Effector CD4-positive, alpha-beta T cell (primary cell): Measurements from ENCODE around the gene CAMK1D.
"Not testable (repeated sequence)": the region's sequence is repeated elsewhere in the genome, so short reads cannot be mapped to it uniquely, and the experiment has no call there.

ENCODE experiments used
- DNase-seq: peaks from one replicate; pipeline ENCODE4 v3.0.0-alpha.2; 2020

The CAMK1D gene

DNA sequence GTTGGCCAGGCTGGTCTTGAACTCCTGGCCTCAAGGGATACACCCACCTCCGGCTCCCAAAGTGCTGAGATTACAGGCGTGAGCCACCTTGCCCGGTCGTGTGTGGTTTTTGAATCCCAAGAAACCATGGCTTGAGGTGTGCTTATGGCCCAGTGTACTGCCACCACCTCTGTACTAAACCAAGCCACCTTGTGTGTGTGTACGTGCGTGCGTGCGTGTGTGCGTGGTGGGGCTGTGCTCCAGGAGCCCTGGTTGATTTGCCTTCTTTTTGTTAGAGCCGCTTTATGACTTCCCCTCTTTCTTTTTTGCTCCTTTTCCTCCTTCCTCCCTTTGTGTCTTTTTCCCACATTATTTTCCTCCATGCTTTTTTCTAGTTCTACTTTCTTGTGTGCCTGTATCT, 121.4 kb downstream of the CAMK1D start:
- DNase-seq = no peak

DNA sequence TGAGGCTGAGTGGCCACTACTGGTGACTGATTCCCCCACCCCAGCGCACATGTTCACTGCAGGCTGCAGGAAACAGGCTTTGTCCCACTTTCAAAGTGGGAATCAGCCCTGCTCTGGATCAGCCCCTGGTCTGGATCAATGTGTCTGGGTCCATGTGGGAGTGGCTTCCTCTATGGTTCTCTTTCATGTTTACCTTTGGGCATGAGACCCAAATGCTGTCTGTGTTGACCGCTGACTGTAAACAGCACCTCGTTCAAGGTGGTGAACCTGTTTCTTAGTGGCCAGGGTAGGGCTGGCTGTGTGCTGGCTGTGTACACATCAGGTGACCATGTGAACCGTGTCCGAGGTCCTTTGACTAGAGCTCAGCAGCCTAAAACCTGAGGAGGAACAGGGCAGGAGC, 121.8 kb downstream of the CAMK1D start:
- no peak for DNase-seq

DNA sequence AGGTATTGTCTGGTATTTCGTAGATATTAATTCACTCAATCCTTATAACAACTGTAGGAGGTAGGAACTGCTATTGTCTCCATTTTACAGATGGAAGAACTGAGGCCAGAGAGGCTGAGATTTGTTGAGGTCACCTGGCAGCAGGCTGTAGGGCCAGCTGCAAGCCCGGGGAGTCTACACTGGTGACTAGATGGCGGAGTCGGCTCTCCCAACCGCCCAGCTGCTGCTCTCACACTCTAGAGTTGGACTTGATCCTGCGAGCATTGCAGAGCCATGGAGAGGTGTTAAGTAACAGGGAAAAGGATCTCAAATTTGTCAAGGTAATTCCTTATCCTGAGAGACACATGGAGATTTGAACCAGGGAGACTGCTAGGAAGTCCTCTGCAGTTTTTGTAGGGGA, 124.1 kb downstream of the CAMK1D start:
- no peak for DNase-seq

DNA sequence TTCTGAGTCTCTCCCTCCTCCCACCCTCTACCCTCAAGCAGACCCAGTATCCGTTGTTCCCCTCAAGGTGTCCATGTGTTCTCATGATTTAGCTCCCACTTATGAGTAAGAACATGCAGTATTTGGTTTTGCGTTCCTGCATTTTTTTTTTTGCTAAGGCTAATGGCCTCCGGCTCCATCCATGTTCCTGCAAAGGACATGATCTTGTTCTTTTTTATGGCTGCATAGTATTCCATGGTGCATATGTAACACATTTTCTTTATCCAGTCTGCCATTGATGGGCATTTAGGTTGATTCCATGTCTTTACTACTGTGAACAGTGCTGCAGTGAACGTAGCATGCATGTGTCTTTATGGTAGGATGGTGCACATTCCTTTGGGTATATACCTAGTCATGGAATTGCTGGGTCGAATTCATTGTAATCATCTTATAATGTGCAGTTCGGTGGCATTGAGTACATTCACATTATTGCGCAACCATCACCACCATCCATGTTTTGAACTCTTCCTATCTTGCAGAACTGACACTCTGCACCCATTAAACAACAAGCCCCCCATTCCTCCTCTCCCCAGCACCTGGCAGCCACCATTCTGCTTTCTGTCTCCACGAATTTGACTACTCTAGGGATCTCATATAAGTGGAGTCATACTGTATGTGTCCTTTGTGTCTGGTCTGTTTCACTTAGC, 125.5 kb downstream of the CAMK1D start:
- DNase-seq = no peak

DNA sequence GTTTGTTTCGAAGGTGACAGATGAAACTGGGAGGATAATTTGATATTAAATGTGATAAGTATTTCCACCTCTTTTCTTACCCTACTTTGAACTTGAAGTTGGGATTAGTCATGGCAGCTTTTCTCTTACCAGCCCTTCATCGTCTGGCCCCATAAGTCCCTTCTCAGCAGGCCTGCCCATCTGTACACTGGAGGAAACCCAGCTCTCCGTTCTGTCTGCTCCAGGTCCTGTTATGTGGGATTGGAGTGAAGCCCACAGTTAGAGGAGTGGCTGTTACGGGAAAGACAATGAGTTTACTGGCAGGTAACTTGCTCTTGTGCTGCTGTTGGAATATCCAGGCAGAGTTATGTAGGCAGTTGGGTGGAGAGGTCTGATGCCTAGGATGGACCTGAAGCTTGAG, 127.3 kb downstream of the CAMK1D start:
- DNase-seq = no peak

DNA sequence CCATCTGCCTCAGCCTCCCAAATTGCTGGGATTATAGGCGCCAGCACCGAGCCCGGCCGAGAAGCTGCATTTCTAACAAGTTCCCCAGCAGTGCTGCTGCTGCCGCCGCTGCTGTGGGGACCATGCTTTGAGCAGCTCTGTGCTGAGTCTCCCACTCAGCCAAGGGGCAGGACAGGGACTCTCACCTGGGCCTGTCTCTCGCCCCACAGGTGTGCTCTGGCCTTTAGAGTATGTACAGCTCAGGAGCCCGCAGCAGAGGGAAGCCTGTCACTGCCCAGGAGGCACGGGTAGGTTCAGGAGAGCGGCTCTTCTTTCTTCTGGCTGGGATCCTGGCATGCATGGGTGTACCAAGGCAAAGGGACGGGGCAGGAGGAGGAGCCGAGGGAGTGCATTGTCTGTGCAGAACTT, 130.1 kb downstream of the CAMK1D start:
- DNase-seq = no peak

DNA sequence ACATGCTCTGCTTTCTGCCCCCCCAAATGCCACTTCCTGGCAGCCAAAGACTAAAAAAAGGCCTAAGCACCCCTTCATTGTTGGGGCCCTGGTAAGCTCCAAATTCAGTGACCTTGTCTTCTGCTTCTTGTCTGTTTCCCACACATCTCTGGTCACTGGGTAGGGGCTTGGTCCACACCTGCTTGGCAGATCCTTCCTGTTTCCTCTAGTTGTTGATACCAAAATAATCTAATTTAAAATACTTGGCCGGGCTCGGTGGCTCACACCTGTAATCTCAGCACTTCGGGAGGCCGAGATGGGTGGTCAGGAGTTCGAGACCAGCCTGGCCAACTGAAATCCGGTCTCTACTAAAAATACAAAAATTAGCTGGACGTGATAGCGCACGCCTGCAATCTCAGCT, 130.6 kb downstream of the CAMK1D start:
- DNase-seq = no peak

DNA sequence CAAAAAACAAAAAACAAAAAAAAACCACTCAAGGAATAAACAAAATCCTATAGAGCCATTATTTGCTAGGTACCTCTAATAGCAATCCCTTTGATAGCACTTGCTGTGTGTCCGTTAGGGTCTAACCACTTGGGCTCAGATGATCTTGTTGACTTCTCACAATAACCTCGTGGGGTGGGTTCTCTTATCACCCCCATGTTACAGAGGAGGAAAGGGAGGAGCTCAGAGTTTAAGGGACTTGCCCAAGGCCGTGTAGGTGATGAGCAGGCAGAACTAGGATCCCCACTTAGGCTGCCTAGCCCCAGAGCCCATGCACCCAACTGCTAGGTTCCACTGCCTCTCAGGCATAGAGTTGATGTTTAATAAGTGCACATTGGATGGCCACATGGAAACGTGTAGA, 131.1 kb downstream of the CAMK1D start:
- no peak for DNase-seq

DNA sequence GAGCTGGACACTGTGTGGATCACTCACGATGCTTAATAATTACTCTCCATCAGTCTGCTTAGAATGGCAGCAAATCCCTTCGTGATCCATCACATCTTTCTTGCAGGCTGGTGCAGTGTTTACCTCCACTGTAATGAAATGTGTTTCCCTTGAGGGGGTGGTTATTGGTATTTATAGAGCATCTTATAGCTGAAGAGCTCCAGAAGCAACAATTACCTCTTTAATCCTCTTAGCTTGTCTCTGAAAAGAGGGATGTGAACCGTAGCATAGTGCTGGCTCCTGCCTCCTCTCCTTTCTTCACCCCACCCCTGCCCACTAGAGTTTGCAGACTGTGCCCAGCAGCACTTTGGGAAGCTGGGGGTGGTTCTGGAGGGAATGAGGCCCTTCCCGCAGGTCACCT, 132.6 kb downstream of the CAMK1D start:
- DNase-seq = no peak

DNA sequence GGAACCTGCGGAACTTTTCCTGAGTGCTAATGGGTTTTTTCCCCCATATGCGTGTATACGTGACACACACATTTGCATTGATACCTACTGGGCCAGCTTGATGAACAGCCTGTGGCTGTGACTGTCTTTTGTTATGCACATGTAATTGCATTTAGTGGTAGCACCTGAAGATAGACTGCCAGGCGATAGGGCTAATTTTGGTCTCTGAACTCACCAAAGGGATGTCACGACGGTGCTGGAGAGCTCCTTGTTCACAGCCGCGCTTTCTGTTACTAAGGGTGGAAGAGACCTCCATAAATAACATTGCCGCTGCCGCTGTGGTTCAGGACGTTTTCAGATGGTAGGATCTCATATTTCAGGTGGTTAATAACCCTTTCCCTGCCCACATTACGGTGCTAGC, 133.2 kb downstream of the CAMK1D start:
- DNase-seq = no peak

DNA sequence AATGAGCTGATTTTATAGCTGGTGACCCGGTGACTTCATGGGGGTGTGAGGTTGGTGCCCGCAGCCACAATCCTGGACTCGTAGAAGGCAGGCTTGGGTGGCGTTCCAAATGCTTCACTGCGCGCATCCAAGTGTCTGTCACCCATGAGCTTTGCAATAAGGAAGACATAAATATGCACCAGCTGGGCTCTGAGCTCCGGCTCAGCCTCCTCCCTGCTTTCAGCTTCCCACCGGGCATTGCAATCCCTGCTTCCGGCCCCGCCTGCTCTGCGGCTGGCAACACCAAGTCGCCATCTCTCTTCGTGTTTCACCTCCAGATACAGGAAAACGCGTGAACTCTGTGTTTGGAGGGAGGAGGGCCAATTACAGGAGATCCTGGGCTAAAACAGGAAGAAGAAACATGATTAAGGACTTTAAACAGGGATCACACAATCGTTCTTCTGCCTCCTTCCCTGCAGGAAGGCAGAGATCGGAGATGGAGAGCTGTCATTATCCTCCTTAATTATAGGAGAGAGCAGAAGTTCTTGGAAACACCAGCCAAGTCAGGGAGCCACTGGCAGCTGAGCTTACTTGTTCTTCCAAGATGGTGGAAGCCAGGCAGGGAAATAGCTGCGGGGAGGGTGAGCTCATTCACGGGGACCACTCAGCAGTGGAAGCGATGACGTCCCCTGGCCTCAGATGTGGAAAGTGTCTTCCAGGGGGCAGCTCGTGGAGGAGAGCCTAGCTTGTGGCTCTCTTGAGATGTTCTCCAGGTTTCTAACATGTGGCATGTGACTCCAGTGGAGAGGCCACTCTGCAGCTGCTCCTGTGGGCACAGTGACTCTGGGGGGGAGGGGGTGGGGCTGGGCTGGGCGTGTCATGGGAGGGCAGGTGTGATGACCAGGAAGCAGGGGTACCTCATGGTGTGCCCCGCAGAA, 134.9 kb downstream of the CAMK1D start:
- no peak for DNase-seq

DNA sequence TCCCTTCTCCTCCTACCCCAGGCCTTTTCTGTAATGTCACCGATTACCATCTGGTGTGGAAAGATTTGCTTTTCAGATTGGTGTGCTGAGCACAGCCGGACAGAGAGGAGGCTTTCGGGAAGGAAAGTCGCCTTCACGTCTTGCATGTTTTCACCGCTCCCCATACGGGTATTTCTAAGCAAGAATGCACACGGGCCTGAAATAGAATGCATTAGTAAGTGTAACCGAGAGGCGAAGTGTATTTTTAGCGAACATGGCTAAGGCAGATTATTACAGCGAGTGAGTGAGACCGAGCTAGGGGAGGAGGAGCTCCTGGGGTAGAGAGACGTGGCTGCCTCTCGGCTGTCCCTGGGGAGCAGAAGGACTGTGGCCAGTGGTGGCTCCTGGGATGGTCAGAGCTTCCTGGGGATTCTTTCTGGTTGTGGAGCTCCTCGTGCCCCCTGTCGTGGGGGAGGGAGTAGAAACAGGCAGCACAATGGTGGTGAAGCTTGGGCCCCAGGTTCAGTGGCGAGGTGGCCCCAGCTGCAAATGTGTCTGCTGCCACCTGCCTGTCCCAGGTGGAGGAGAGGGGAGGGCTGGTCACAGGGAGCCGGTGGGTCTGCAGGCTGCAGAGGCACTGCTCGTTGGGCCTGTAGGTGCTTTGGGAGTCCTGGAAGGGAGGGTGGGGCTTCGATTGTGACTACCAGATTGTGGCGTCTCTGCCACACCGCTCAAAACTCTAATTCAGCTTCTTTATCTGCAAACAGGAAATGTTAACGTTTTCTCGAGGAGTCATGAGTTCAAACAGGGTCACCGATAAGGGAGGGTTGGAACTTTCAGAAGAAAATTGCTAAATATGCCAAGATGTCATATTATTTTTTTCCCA, 135.8 kb downstream of the CAMK1D start:
- no peak for DNase-seq

DNA sequence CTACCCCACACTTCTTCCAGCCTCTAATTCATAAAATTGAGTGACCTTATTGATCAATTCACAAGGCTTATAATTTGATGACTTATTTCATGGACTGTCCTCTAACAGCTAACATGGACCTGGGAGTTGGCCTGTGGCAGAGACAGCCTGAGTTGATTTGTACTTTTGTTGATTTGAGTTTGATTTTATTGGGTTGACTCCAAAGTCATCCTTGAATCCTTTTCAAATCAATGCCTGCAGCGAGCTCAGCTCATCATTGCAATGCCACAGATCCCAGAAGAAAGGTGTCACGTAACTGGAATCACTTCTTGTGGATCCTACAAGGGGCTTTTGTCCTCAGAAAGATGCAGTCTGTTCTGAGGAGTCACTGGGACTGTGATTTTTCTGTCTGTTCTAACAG, 138.0 kb downstream of the CAMK1D start:
- no peak for DNase-seq

DNA sequence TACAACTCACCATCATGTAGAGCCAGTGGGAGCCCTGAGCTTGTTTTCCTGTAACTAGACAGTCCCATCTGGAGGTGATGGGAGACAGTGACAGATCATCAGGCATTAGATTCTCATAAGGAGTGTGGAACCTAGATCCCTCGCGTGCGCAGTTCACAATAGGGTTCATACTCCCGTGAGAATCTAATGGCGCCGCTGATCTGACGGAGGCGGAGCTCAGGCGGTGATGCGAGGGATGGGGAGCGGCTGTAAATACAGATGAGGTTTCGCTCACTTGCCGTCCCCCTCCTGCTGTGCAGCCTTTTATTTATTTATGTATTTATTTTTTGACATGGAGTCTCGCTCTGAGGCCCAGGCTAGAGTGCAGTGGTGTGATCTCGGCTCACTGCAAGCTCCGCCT, 139.3 kb downstream of the CAMK1D start:
- DNase-seq = no peak

DNA sequence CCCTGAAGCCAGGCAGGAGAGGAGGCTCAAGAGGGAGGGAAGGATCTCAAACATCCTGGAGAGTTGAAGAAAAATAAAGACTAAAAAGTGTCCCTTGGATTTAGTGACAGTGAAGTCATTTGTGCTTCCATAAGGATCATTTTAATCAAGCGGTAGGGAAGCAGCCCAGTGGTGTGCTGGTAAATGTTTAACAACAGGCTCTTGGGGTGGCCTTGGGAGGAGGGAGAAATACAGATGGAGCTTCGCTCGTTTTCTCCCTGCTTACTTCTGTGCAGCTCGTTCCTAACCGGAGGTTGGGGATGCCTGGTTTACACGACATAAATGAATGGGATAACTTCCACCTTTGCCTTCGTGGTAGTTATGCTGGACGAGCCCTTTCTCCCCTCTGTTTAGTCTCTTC, 140.0 kb downstream of the CAMK1D start:
- DNase-seq = no peak

DNA sequence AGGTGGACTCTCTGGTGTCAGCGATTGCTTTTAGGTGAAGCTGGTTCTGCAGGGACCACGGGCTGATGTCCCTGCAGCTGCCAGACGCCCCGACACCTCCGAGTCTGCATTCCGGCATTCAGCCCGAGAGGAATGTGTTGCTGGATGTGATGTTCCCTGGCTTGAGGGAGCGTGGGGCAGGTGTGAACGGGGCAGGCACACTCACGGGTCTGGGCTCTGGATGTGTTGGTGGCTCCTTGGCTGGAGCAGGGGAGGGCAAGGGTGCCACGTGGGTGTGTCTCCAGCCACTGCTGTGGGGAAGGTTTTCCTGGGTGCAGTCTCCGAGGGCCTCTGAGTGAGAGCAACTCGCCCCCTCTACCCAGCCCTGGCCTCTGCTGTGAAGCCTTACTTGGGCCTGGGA, 140.5 kb downstream of the CAMK1D start:
- no peak for DNase-seq

DNA sequence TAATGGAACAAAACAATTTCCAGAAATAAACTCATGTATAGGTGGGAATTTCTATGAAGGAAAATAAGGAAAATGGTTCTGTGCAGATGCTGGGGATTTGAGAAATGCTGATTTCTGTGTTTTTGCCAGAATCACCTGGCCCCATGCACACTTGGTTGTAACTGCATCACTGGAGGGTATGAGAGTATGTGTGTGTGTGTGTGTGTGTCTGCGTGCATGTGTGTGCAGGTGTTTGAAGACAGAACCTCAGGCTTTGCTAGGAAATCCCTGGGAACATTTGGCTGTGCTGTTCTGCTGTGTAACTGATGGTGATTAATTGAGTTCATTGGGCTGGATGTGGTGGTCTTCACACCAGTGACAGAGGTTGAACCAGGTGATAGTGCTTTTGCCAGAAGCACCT, 141.6 kb downstream of the CAMK1D start:
- no peak for DNase-seq

DNA sequence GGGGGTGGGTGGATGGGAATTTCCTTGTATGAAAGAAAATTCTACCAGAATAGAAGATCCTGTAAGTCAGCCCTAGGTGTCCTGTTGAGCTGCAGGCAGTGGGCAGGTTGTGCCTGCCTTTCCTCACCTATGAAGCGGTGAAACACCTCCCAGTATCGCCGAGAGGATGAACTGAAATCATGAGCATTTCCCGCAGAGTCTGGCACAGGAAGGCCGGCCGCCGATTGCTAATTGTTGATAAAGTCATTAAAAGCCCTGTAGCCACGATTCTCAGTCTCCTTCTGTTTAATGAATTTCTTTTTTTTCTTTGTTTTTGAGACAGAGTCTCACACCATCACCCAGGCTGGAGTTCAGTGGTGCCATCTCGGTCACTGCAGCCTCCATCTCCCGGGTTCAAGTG, 142.1 kb downstream of the CAMK1D start:
- no peak for DNase-seq

DNA sequence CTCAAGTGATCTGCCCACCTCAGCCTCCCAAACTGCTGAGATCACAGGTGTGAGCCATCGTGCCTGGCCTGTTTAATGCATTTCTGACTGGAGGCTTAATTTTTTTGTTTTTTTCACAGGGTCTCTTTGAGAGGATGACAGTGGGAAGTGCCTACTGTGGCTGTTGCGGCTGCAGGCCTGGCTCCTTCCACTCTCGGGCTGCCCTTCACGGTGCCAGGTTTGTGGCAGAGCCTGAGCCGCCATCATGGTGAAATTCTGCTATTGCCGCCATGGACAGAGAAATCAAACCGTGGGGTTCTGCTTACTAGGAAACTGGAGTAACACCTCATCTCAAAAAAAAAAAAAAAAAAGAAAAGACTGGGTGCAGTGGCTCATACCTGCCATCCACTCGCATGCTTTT, 142.7 kb downstream of the CAMK1D start:
- DNase-seq = no peak

DNA sequence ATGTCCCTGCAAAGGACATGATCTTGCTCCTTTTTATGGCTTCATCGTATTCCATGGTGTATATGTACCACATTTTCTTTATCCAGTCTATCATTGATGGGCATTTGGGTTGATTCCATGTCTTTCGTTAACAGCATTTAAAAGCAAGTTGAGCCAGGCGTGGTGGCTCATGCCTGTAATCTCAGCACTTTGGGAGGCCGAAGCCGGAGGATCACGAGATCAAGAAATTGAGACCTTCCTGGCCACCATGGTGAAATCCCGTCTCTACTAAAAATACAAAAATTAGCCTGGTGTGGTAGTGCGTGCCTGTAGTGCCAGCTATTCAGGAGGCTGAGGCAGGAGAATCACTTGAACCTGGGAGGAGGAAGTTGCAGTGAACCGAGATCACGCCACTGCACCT, 147.7 kb downstream of the CAMK1D start:
- DNase-seq = not testable (repeated sequence)

DNA sequence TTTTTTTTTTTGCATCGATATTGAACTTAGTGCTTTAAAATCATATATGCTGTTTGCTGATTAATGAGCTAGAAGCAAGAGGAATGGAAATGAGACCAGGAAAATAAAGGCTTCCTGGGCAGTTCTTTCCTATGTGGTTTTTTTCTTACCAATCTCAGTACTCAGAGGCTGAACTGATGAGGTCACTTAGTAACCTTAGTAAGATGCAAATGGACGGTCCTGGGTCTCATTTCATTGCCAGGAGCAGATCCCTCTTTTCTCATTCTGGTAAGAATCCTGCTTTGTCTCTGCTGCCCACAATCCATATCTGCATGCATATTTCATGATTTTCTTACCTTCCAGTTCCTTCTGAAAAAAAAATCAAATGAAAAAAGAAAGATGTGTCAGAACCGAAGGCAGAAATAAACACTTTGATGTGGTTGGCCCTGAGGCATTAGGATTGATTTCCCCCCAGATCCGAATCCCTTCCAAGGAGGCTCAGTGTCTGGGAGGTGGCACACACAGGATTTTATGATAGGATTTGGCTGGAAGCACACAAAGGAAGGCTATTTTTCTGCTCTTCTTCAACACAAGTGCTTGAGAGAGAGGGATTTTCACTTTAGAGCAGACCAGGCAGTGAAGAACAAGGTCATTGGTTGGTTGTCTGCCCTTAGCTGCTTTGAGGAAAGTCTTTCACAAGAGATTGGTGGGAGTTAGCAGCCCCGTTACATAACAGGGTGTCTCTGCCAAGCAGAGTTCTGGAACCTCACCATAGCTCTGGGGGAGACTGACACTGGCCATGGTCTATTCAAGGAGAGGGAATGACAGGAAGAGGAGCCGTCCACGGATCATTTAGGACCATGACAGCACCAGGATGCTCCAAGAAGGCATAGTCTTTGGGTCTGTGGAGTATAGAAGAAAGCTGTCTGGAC, 150.0 kb downstream of the CAMK1D start:
- DNase-seq = no peak
